SU-DHL-6 (cell line): ENCODE results near the gene ACBD6.

ENCODE experiments used
- H2AFZ ChIP-seq: fragments of 200-600 bp; sonication (generic); 2 replicates; pipeline ENCODE4 v1.6.1; 2014; ENCODE audit warnings: low read depth, mild to moderate bottlenecking, moderate library complexity, mixed read lengths, antibody characterized with exemption, low read length; ENCODE audit not compliant: severe bottlenecking
- H3F3A ChIP-seq: fragments of 200-600 bp; shearing (Covaris generic); 2 replicates; pipeline ENCODE4 v1.6.0; 2016; ENCODE audit warnings: antibody characterized with exemption, mild to moderate bottlenecking; ENCODE audit not compliant: insufficient read depth
- H3K27ac ChIP-seq: fragments of 200-600 bp; sonication (generic); 2 replicates; pipeline ENCODE4 v1.5.1; 2016; ENCODE audit warnings: low read depth, mild to moderate bottlenecking, low read length, moderate library complexity, mixed read lengths
- H3K27me3 ChIP-seq: fragments of 200-600 bp; sonication (generic), shearing (Covaris generic); 2 replicates; pipeline ENCODE4 v1.6.0; 2014; ENCODE audit warnings: mild to moderate bottlenecking, low read length
- H3K36me3 ChIP-seq: fragments of 200-600 bp; sonication (generic); 2 replicates; pipeline ENCODE4 v1.6.1; 2014; ENCODE audit warnings: mild to moderate bottlenecking, low read length, mixed read lengths
- H3K4me2 ChIP-seq: fragments of 300-600, 200-600 bp; shearing (Covaris generic), sonication (generic); 2 replicates; pipeline ENCODE4 v1.6.0; 2014; ENCODE audit warnings: low read length, low read depth, mild to moderate bottlenecking; ENCODE audit not compliant: poor library complexity, severe bottlenecking
- H3K4me3 ChIP-seq: fragments of 200-600 bp; sonication (generic); 2 replicates; pipeline ENCODE4 v1.5.1; 2014; ENCODE audit warnings: antibody characterized with exemption, low read length, mild to moderate bottlenecking, mixed read lengths; ENCODE audit not compliant: insufficient read depth, poor library complexity, severe bottlenecking
- H3K79me2 ChIP-seq: fragments of 200-600 bp; sonication (generic); 2 replicates; pipeline ENCODE4 v1.6.1; 2014; ENCODE audit warnings: mild to moderate bottlenecking, low read length, moderate library complexity; ENCODE audit not compliant: insufficient read depth
- H3K9ac ChIP-seq: fragments of 200-600 bp; sonication (generic); 2 replicates; pipeline ENCODE4 v1.7.0; 2014; ENCODE audit warnings: mild to moderate bottlenecking, low read length
- H3K9me2 ChIP-seq: fragments of 200-600 bp; sonication (generic); replicated peaks from 2 replicates; pipeline ENCODE4 v1.6.1; 2014; ENCODE audit warnings: low read length; ENCODE audit not compliant: insufficient read depth
- H3K9me3 ChIP-seq: fragments of 200-600 bp; sonication (generic); 2 replicates; pipeline ENCODE4 v1.6.1; 2014; ENCODE audit warnings: low read length, mixed read lengths; ENCODE audit not compliant: insufficient read depth
- H4K20me1 ChIP-seq: fragments of 200-600 bp; sonication (generic); 2 replicates; pipeline ENCODE4 v1.6.1; 2014; ENCODE audit warnings: low read depth, mild to moderate bottlenecking, antibody characterized with exemption, low read length, moderate library complexity, mixed read lengths
- EZH2phosphoT487 ChIP-seq: fragments of 200-600 bp; sonication (generic), shearing (Covaris generic); conservative IDR thresholded peaks from 2 replicates; pipeline ENCODE4 v1.6.1; 2018; ENCODE audit warnings: mild to moderate bottlenecking, antibody characterized with exemption, low read length, moderate library complexity, mixed read lengths
- TF ChIP-seq, protein P1 (sequence below): fragments of 200-600 bp; sonication (generic); IDR thresholded peaks from one replicate; pipeline ENCODE4 v1.5.1; 2017; ENCODE audit warnings: antibody characterized with exemption, mild to moderate bottlenecking, low read length, moderate library complexity; ENCODE audit not compliant: insufficient read depth, poor library complexity, severe bottlenecking

ACBD6 gene

DNA sequence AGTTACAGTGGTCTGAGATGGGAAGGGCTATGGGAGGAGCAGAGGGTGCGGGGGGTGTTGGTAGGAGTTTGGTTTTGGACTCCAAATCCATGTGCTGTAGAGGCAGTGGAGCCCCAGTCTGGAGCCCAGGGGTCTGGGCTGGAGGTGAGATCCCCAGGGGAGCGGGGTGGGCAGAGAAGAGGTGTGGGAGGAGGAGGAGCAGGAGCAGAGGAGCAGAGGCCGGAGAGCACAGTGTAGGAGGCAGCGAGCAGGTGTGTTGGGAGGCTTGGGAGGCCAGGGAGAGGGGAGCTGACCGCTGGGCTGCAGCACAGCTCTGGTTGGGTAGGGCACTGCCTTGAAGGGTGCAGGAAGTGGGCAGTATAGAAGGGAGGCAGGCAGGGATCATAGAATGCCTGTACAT, 243.4 kb downstream of the ACBD6 start:
- Histone ChIP-seq H3K36me3 (no peaks in the 10 kb centered on the region), H3K9me3 (no peaks in the 10 kb centered on the region), H3K27me3 (no peaks in the 10 kb centered on the region), H3K4me2 (no peak overlapping the region), H2AFZ (no peak overlapping the region), H3K9ac (no peak overlapping the region), H4K20me1 (no peaks in the 10 kb centered on the region), H3K4me3 (no peak overlapping the region), H3F3A (no peaks in the 10 kb centered on the region), H3K9me2 (no peaks in the 10 kb centered on the region), H3K27ac (no peak overlapping the region), H3K79me2 (no peaks in the 10 kb centered on the region)
- TF ChIP-seq, protein P1, sequence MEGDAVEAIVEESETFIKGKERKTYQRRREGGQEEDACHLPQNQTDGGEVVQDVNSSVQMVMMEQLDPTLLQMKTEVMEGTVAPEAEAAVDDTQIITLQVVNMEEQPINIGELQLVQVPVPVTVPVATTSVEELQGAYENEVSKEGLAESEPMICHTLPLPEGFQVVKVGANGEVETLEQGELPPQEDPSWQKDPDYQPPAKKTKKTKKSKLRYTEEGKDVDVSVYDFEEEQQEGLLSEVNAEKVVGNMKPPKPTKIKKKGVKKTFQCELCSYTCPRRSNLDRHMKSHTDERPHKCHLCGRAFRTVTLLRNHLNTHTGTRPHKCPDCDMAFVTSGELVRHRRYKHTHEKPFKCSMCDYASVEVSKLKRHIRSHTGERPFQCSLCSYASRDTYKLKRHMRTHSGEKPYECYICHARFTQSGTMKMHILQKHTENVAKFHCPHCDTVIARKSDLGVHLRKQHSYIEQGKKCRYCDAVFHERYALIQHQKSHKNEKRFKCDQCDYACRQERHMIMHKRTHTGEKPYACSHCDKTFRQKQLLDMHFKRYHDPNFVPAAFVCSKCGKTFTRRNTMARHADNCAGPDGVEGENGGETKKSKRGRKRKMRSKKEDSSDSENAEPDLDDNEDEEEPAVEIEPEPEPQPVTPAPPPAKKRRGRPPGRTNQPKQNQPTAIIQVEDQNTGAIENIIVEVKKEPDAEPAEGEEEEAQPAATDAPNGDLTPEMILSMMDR: no peak
- TF ChIP-seq EZH2phosphoT487: no peak

DNA sequence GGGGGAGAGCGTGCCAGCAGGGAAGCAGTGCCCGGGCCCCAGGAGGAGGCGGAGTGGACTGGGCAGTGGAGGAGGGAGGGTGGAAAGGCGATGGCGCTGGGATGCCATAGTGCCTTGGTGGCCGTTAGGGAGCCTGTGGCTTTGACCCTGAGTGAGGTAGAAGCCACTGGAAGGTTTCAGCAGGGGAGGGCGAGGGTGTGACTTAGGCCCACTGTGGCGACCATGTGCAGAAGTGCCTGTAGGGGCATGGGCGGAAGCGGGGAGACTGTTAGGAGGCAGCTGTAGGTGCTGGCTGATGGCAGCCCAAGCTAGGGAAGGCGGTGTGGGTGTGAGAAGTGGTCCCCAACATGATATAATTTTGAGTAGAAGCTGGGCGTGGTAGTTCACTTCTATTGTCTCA, 244.1 kb downstream of the ACBD6 start:
- H3K36me3 ChIP-seq: no peaks in the 10 kb centered on the region
- H3K4me2 ChIP-seq: no peak overlapping the region
- H3K27me3 ChIP-seq: no peaks in the 10 kb centered on the region
- H3K4me3 ChIP-seq: no peak overlapping the region
- H3K27ac ChIP-seq: no peak overlapping the region
- no peaks in the 10 kb centered on the region for H3F3A ChIP-seq
- TF ChIP-seq, protein P1: no peak
- TF ChIP-seq EZH2phosphoT487: no peak
- H4K20me1 ChIP-seq: no peaks in the 10 kb centered on the region
- H2AFZ ChIP-seq: no peak overlapping the region
- H3K9ac ChIP-seq: no peak overlapping the region
- H3K9me2 ChIP-seq: no peaks in the 10 kb centered on the region
- no peaks in the 10 kb centered on the region for H3K9me3 ChIP-seq
- H3K79me2 ChIP-seq: no peaks in the 10 kb centered on the region

GRCh38 chr1:180257486-180257885, 244.9 kb downstream of the ACBD6 start:
- Histone ChIP-seq H3K9me3 (no peaks in the 10 kb centered on the region), H2AFZ (no peak overlapping the region), H3K9me2 (no peaks in the 10 kb centered on the region), H3F3A (no peaks in the 10 kb centered on the region), H3K4me3 (no peak overlapping the region), H3K27ac (no peak overlapping the region), H3K4me2 (no peak overlapping the region), H4K20me1 (no peaks in the 10 kb centered on the region), H3K36me3 (no peaks in the 10 kb centered on the region), H3K9ac (no peak overlapping the region), H3K27me3 (no peaks in the 10 kb centered on the region), H3K79me2 (no peaks in the 10 kb centered on the region)
- no peak for TF ChIP-seq EZH2phosphoT487
- TF ChIP-seq, protein P1: no peak

DNA sequence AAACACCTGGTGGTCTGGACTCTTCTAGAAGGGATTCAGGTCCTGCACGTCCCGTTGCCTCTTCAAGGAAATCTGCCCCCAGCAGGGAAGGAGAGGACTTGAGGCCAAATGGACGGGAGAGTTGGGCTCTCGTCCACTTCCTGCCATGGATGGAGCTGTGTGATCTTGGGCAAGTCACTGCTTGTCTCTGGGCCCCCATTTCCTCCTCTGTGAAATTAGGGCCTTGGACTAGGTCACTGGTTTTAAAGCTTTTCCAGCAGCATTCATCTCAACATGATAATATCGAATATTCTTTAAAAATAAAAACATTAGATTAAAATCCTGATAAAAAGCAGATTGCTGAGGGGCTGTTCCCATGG, 245.4 kb downstream of the ACBD6 start:
- H2AFZ ChIP-seq: no peak overlapping the region

More for the DNA sequence above, 245.4 kb downstream of the ACBD6 start:
- H3F3A ChIP-seq: no peaks in the 10 kb centered on the region
- H3K9me3 ChIP-seq: no peaks in the 10 kb centered on the region
- TF ChIP-seq EZH2phosphoT487: no peak
- TF ChIP-seq, protein P1: no peak
- H3K27me3 ChIP-seq: no peaks in the 10 kb centered on the region
- no peaks in the 10 kb centered on the region for H3K9me2 ChIP-seq
- H3K36me3 ChIP-seq: no peaks in the 10 kb centered on the region
- no peak overlapping the region for H3K4me3 ChIP-seq
- H3K27ac ChIP-seq: no peak overlapping the region
- H4K20me1 ChIP-seq: no peaks in the 10 kb centered on the region
- no peak overlapping the region for H3K4me2 ChIP-seq
- H3K79me2 ChIP-seq: no peaks in the 10 kb centered on the region
- no peak overlapping the region for H3K9ac ChIP-seq
